G401.6 (cell line): Measurements from ENCODE around the gene BCL2A1.
"Not testable (repeated sequence)": the region's sequence is repeated elsewhere in the genome, so short reads cannot be mapped to it uniquely, and the experiment has no call there.

Experiments used
- FAIRE-seq: peaks from 2 replicates; lab custom pipeline; 2012; peaks lifted over from hg19 to GRCh38; lab: Jason Lieb, UNC

The BCL2A1 gene

DNA sequence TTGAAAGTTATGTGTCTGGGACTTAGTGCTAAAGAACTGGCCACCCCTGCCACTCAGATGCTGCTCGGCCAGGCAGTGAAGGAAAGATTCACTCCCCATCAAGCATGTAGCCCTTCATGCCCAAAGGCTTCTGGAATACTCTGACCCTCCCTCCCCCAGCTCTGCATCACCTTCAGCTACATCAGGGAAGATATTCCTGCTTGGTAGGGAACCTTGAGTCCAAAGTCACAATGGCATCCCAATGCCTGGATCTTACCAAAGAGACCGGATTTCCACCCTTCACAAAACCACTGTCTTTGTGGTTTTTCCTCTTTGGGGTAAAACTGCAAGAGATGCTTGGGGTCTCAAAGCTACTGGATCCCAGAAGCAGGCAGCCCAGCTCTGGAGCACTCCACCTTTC lies 18.2 kb upstream of the BCL2A1 start:
- FAIRE-seq = no peak

DNA sequence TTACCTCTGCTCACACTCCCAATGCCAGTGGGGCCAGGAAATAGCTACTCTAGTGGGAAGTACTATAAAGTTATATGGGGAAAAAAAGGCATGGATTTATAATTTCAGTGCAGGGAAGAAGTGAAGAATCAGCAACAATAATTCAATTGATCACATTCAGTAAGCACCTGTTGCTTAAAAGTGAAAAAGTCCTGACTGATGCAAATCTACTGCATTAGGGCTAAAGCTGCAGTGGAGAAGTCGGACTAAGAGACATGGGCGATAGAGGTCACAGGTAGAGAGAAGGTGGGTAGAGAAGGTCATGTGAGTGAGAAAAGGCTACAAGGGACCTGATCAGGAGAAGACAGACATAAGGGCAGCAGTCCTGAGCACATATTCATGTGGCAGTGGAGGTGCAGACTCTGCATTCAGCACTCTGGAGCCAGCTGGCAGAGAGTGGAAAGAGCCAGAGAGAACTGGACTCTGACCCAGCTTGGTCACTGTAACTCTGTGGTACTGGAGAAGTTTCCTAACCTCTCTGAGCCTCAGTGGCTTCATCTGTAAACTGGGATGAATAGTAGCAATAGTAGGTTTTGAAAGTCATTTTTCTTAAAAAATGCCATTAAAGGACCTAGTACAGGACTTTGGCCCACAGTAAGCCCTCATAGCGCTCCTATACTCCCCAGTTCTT lies 17.6 kb upstream of the BCL2A1 start:
- FAIRE-seq = no peak

DNA sequence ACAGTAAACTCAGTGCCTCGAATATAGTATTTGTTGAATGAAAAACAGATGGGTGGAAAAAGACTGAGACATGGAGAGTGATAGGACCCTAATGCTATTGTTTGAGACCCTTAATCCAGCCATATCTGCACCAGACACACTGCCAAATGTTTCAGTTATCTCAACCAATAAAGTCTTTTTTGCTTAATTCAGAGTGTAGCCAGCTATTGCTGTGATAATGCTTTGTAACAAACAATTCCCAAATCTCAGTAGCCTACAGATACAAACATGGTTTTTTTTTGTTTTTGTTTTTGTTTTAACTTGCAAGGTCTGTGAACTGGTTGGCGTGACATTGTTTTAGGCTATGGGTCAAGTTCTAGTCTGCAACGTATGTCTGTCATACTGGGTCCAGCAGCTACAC lies 17.0 kb upstream of the BCL2A1 start:
- FAIRE-seq = no peak

DNA sequence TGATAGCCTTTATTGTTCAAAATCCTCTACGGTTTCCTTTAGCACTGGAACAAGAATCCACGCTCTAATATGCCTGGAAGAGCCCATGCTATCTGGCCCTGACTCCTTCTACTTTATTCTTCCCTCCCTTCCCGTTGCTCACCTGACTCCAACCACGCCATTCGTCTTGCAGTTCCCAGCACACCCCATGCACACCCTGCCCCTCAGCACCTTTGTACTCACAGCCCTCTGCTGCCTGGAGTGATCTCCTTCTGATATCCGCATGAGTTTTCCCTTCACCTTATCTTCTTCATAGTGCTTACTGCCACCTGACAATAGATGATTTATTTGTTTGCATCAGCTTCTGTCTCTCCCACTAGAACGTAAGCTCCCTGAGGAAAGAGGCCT lies 16.6 kb upstream of the BCL2A1 start:
- no peak for FAIRE-seq

DNA sequence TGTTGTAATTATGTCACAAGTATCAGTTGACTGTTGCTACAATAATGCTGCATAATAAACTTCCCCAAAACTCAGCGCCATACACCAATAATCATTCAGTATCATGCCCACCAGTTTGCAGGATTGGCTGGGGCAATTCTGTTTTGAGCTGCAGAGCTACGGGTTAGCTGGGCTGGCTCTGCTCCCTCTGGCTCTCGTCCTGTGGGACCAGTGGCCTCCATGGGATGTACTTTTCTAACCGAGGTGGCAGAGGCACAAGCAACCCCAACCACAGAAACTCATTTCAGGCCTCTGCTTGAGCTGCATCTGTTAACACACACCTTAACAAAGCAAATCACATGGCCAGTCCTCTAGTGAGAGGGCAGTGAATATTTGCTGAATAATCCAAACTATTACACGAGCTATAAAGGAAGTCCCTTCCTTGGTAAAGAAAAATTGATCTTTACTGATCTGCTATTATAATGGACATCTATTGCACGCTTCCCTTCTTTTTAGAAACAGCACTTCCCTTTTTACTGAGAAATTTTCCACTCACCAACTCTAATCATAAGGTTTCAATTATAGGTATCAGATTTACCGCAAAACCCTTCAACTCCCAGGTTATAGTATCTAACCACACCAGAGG lies 10.9 kb upstream of the BCL2A1 start:
- FAIRE-seq = no peak

DNA sequence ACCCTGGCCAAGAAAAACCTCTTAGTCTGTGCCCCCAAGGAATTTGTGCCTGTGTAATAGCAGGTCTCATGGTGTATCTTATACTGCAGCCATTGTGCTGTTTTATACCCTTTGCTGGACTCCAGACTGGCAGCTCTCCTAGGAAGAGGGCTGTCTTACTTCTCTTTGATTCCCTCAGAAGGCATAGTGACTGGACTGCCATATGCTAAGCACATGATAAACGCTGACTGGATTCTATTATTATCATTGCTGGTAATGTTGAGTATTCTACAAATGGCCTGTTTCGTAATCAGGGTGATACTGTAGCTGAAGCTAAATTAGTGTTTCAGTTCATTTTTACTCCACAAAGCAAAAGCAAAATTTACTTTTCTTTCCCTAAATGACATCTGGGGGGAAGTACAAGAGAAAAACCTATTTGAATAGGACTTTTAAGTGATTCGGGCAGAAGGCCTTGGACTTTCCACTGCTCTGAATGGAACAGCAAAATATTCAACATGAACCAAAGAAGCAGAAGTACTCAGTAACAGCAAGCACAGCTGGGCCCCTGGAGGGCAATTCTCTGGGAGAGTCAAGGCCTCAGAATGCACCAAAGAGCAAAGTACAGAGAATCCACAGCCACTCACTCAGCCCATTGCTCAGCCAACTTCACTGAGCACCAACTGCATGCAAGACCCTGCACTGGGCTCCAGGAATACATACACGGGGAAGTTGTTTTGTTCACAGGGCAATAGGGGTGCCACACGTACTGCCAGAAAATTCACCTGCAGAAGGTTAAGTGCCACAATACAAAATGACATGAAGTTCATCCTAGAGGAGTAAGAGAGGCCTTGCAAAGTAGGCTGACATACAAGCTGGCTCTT lies 7.9 kb upstream of the BCL2A1 start:
- no peak for FAIRE-seq

DNA sequence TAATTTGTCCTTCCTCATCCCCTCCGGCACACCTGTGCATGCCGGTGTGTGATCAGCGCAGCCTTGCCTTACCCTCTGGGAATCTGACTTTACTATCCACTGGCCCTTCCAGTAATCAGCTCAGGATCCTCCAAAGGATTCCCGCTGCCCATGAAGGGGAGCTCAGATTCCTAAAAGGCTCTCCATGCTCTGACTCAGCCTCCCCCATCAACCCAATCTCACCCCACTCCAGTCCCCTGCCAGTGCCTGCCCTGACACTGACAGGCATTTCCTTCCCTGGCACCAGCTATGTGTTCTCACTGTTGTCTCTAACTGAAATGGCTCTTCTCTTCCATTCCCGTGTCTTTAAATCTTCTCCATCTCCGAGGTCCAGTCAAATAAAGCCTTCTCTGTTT lies 7.3 kb upstream of the BCL2A1 start:
- FAIRE-seq = no peak

DNA sequence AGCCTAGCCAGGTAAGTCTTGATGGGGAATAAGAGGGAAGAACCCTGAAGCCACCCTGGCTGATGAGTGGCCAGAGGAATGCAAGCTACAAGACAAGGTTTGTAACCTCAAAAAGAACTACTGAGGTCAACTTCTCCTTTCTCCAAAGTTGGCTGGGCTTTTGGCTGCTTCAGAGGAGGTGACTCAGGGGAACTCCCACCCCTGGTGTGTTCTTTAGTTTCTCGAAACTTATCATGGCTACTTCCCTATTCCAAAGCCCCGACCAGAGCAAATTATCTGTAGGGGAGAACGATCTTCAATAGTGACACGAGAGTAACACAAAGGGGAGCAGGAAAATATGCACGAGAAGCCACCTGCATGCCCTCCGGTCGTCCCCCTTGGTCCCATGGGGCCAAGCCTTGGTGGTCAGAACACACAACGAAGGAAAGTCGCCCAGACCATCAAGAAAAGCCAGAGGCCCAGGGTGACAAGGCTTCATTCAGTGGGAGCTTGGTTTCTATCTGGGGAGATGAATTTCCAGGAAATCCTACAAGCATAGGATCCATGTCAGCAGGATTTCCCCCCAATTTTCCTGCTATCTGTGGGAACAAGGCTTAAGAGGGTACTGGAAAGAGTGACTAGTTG lies 6.5 kb upstream of the BCL2A1 start:
- FAIRE-seq = no peak

DNA sequence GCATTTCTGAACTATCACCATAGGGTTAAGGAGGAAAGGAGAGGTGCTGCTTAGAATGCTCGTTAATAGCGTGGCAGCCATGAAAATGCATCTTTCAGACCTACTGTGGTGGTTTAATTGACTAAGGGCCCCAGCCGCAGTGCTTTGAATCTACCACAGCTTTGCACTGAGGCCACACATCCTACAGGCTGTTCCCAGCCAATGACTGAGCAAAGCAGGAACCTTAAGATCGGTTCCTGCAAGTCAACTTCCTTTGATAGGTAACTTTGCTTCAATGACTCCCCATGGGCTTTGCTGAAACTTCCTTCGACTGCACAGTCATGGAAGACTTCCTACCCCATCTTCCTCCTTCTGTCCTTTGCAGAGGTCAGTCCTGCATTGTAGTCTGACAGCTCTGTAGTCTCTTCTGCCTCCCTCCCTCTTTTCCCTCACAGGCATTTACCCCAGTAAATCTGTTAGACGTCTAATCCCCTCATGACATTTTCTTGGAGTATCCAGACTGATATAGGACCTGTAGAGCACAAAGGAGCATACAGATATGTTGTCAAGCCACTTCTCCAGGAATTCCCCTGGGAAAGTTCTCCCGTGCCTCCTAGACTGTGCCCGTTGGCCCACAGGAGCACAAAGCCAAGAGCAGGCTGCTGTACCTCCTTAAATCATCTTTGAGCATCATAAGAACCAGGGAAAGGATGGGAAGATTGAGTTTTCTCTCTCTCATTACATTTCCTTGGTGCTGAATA lies 2.6 kb upstream of the BCL2A1 start:
- FAIRE-seq = no peak

DNA sequence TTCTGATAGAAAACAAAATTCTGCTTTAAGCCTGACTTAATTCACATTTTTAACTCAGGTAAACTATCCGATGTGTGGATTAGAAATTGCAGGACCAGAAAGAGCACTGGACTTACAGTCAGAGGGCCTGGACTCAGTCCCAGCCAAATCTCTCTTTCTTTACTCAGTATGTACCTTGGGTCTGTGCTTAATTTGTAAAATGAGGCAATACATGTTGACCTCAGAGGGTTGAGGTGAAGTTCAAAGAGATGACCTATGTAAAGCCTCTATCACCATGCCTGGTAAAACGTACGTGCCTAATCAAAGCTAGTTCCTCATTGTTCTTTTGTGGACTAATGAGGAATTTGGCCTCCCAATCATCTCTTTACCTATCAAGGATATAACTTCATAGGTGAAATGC lies 1.9 kb upstream of the BCL2A1 start:
- no peak for FAIRE-seq

DNA sequence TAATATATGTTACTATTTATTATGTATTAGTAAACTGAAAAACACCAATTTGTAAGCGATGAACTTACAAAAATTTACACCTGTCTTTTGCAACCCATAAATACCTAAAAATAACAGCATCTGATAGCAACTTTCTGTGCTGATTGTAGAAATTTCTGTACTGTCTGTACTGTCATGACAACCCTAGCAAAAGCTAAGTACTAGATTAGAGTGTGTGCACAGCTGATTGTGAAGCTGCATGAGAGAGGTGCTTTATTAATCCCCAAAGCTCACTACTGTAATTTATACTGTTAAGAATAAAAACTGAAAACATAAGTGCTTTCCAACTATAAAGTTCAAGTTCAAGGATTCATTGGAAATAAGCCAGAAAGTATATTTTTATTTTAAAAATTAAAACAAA lies 815 bp downstream of the BCL2A1 start:
- no peak for FAIRE-seq

DNA sequence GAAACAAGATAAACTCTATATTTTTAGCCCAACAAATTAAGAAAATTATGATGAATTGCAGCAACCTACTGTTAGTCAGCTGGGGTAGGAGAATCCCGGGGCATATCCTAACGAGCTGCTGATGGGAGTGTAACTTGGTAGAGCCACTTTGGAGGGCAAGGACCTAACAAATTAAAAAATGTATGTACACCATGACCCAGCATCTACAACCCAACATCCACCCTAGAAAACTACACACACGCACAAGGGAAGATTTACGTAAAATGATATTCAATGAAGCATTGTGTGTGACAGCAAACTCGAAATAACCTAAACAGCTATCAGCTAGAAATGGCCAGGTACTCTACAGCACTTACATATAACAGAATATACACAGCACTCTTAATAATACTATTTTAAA lies 1.9 kb downstream of the BCL2A1 start:
- FAIRE-seq = no peak

DNA sequence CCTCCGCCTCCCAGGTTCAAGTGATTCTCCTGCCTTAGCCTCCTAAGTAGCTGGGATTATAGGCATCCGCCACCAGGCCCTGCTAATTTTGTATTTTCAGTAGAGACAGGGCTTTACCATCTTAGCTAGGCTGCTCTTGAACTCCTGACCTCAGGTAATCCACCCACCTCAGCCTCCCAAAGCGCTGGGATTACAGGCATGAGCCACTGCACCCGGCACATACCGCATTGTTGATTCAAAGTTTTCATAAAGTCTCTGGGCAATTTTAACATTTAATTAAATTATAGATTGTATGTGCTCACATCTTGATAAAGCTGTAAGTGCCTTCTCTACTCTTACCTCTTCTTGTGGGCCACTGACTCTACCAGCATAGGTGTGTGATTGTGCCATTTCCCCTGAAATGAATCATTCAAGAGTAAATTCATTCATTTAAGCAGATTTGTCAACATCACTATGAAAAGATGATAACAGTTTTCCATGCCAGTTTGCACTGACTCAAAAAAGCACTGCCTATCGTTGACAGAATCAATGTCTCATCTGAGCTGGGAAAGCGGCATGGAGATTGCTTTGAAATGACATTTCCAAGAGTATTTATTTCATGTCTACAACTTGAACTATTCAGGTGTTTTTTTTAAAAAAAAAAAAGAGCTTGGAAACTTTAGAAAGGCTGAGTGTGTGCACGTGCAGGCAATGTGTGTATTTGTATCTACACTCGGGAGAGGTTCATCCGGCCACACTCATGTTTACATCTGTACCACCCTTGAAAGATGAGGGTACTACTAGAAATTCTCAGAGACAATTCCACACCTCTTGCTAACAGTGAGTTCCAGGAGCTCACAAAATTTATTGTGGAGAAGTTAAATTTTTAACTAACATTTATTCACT lies 3.5 kb downstream of the BCL2A1 start:
- no peak for FAIRE-seq

DNA sequence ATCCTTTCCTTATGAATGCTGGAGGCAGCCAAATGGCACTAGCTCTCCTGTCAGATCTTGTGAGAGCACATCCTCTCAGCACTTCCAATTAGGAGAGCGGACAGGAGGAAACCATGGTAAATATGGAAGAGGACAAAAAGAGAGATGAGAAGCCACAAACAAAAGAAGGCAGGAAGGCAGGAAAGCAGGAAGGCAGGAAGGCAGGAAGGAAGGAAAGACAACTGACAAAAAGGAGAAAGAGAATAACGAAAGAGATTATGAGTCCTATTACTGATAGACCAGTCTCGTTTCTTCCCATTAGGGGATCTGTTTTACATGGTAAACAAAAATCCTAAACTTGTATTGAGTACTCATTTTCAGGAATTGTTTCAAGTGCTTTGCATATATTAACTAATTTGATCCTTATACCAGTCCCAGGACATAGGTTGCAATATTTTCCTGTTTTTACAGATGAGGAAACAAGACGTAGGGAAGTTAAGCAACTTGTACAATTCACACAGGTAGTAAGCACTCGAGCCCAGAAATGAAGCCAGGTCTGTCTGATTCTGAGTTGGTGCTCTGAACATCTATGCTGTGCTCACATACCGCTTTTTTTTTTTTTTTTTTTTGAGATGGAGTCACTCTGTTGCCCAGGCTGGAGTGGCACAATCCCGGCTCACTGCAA lies 4.2 kb downstream of the BCL2A1 start:
- no peak for FAIRE-seq

DNA sequence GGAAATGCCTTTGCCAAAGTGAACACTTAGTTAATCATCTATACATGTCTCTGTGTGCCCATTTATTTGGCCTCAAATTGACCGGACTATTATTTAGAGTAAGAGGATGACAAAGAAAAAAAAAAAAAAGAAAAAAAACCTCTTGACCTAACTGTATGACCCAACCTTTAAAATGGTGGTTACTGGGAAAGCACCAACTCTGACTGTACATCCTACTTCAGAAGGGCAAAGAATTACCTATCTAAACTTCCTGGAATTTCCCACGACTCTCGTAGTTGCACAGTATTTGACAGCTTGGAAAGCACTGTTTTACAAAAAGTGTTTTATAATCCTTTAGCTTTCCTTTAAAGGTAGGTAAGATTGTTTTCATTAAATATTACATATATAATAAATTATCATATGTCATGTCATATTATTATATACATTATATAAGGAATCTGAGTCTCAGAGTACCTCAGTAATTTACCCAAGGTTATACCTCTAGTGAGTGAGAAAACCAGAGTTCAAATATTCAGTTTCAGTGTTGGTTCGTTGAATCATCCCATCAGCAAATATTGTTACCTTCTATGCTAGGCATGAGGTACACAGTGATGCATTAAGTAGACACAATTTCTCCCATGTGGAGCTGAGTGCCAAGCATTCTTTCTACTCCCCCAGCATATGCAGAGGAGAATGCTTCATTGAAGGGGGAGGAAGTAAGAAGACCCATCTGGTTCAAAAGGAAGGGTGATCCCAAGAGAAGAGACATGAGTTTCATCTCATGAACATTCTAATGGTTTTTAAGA lies 5.0 kb downstream of the BCL2A1 start:
- no peak for FAIRE-seq

DNA sequence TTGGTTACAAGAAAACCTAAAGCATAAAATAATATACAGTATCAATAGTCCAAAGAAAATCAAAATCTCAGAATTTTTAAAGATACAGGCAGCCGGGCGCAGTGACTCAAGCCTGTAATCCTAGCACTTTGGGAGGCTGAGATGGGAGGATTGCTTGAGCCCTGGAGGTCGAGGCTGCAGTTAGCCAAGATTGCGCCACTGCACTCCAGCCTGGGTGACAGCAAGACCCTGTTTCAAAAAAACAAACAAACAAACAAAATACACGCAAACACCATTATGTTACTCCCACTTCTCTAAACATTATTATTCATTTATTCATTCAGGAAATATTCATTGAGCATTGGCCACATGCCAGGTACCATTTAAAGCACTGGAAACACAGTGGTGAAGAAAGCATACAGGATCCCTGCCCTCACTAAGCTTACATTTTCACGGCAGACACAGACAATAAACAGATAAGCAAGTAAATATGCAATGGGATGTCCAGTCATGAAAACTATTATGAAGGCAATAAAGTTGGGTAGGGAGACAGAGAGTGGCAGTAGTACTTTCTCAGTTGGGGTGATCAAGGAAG lies 6.7 kb downstream of the BCL2A1 start:
- no peak for FAIRE-seq

DNA sequence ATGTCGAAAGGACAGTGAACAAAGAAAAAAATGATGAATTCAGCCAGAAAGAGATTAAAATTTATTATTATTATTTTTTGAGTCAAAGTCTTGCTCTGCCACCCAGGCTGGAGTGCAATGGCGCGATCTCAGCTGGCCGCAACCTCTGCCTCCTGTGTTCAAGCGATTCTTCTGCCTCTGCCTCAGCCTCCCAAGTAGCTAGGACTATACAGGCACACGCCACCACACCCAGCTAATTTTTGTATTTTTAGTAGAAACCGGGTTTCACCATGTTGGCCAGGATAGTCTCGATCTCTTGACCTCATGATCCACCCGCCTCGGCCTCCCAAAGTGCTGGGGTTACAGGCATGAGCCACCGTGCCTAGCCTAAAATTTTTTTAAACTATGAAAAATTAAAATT lies 8.1 kb downstream of the BCL2A1 start:
- not testable (repeated sequence) for FAIRE-seq

DNA sequence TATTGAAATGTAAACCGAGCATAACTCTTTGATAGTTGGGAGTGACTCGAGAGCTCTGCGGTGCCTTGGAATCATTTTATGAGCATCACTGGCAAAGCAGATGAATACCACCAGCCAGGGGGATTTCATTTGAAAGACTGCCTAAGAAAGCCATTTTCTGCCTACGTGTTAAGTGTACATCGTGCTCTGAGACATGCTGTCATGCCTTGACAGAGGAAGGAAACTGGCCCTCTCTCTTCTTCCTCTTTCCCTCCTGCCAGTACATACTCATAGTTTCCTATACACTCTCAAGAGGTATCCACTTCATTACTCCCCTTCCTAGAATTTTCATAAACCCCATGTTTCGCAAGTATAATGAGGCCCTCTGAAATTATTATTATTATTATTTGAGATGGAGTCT lies 8.8 kb downstream of the BCL2A1 start:
- no peak for FAIRE-seq

DNA sequence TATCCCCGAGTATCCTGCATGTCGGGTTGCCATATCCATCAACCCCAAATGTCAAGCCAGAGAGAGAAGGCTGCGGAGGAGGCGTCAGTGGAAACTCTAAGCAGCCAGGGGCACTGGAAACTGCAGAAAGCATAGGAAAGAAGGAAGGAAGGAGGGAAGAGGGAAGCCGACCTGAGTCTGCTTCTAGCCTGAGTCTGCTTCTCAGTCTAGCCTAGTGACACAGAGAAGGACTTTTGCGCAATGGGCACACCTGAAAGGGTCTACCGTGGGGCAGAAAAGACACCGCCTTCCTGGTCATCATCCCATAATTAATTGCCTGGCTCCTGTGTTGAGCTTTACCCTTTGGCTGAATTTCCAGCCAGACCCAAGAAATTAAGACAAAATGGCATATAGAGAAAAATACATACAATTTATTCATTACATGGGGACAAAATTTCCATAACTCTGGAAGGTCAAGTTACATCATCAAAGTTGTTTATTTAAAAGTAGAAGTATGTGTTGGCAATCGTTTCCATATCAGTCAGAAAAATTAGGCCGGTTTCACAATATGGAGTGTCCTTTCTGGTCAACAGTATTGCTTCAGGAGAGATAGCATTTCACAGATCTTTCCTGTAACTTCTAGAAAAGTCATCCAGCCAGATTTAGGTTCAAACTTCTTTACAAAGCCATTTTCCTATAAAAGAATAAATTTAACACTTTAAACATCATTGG lies 10.3 kb downstream of the BCL2A1 start:
- FAIRE-seq = no peak
